ENCODE data around the gene TMEM212. TPM values are rescaled to one million over a fixed set of nuclear protein-coding genes. Genes with fewer than 3 reads are reported as not detected.

The TMEM212 gene
- total and polyA plus RNA-seq, 2 of the 13 experiments (the other 11 are each of a cell fraction or from before 2014, with no cell fraction given): not detected

GRCh38 chr3:171904829-171905228 is 61.7 kb downstream of the TMEM212 start:
- intact Hi-C loops (cut with micrococcal nuclease; ENCODE audit: unreplicated experiment): no loop called here
- Histone ChIP-seq H3K9me3 (ENCODE audit: low read length) (peaks cover 2% of the 10 kb centered on the region; the same call in 1 of the 2 replicates), H3K4me1 (ENCODE audit: insufficient read depth, low read length) (peaks cover 59% of the 10 kb centered on the region), H4K20me1 (ENCODE audit: insufficient read depth, low read length) (no peaks in the 10 kb centered on the region), H3K79me2 (ENCODE audit: insufficient read depth, low read length) (no peaks in the 10 kb centered on the region), H3K9ac (ENCODE audit: insufficient read depth, low read depth, low read length) (no peak overlapping the region), H3K27ac (ENCODE audit: extremely low read length, insufficient read depth, low read length) (peak overlapping the region; percentile 20), H3K4me2 (ENCODE audit: low read depth, low read length) (peak overlapping the region; percentile 29), H2AFZ (ENCODE audit: low read length) (no peak overlapping the region), H3K27me3 (ENCODE audit: control insufficient read depth in 1 of 2, insufficient read depth in 2 of 2, low read length in 2 of 2) (no peaks in the 10 kb centered on the region), H3K4me3 (replicated peaks in 1 of 3; ENCODE audit: insufficient read depth in 1 of 3, low read depth in 2 of 3, low read length in 3 of 3) (no peak overlapping the region), H3K36me3 (replicated peaks in 1 of 2; ENCODE audit: control insufficient read depth in 1 of 2, insufficient read depth in 2 of 2, low read length in 2 of 2) (no peaks in the 10 kb centered on the region)
- in situ Hi-C loops (cut with HindIII; ENCODE audit: extremely low pct_ligation_motif_present, low pct_unique_long_range_greater_than_20kb): no loop called here
- ChIA-PET POLR2A (no interaction called here), CTCF (ENCODE audit: low intra/inter-chr PET ratio, low total read pairs) (no interaction called here)
- DNase-seq (ENCODE audit: low spot score): peak; percentile 55
- FAIRE-seq: peak; percentile 47
- no TSS peak for BruUV-seq (replicated peaks)
- 36% methylated on average over 3 of the region's 3 CpGs for WGBS (ENCODE audit: low lambda C conversion rate)
- ATAC-seq: peak; percentile 68
- TF ChIP-seq SOX13 (IDR thresholded peaks at IDR 0.05) (no peak), SOX13 (CRISPR knock-in tag; conservative IDR thresholded peaks at IDR 0.05 in 1 of 2, IDR thresholded peaks at IDR 0.05 in 1 of 2) (peak in 1 of 2 experiments; percentile 48; a peak in 1 of 4 replicates), PATZ1 (CRISPR knock-in tag; IDR thresholded peaks at IDR 0.05) (no peak), GATA4 (IDR thresholded peaks at IDR 0.05; ENCODE audit: borderline replicate concordance, low read depth) (no peak), TBX2 (CRISPR knock-in tag; IDR thresholded peaks at IDR 0.05; ENCODE audit: borderline replicate concordance) (no peak; the same call in 1 of the 2 replicates), NFAT5 (CRISPR knock-in tag; IDR thresholded peaks at IDR 0.05) (no peak), RXRB (CRISPR knock-in tag; IDR thresholded peaks at IDR 0.05; ENCODE audit: borderline replicate concordance) (peak; percentile 75; the same call in 1 of the 2 replicates), NCOA2 (CRISPR knock-in tag; IDR thresholded peaks at IDR 0.05) (0 out of 2 replicates have a peak, but pooled peaks have one; percentile 26), SAP130 (CRISPR knock-in tag; IDR thresholded peaks at IDR 0.05; ENCODE audit: low read depth) (peak; percentile 33; the same call in 1 of the 2 replicates), GATAD1 (CRISPR knock-in tag; IDR thresholded peaks at IDR 0.05) (0 out of 2 replicates have a peak, but pooled peaks have one; percentile 33), PAXIP1 (CRISPR knock-in tag; conservative IDR thresholded peaks at IDR 0.05) (peak; percentile 36; the same call in 1 of the 2 replicates), NR2F1 (CRISPR knock-in tag; IDR thresholded peaks at IDR 0.05) (peak; percentile 50 to 69; a peak in 3 of 4 replicates), HNF4A (CRISPR knock-in tag; IDR thresholded peaks at IDR 0.05) (peak; percentile 56), ZNF33A (CRISPR knock-in tag; IDR thresholded peaks at IDR 0.05; ENCODE audit: borderline replicate concordance) (no peak)

Measured in HepG2 (cell line).